GM23338 (cell line): ENCODE results near the gene PDCD1. TPM values are rescaled to one million over a fixed set of nuclear protein-coding genes. Genes with fewer than 3 reads are reported as not detected.

Source experiments
- EZH2phosphoT487 ChIP-seq: fragments of 200-600 bp; sonication (generic); IDR thresholded peaks from one replicate; pipeline ENCODE4 v1.8.1; 2018; ENCODE audit warnings: antibody characterized with exemption; ENCODE audit not compliant: unreplicated experiment
- NANOG ChIP-seq: IDR thresholded peaks from 2 replicates; pipeline ENCODE4 v1.6.1; 2016; ENCODE audit warnings: antibody characterized with exemption, borderline replicate concordance
- POLR2AphosphoS5 ChIP-seq: IDR thresholded peaks from 2 replicates; pipeline ENCODE4 v1.6.1; 2016; ENCODE audit warnings: antibody characterized with exemption, low read depth
- ZNF331 ChIP-seq: fragments of 250-450 bp; sonication (Bioruptor Pico); IDR thresholded peaks from 2 replicates; pipeline ENCODE4 v1.5.0; 2020; ENCODE audit warnings: low read depth, mild to moderate bottlenecking, moderate library complexity
- polyA plus RNA-seq: library from polyadenylated mRNA; unstranded; fragments of >200 nt; fragmentation: Nextera tagmentation; extraction: Ambion mirVana; gene quantifications from 2 replicates; pipeline ENCODE4 v1.2.1, GENCODE V29; 2016
- total RNA-seq: library from RNA; depleted of rRNA; stranded (reverse); fragments of >200 nt; shearing (Covaris generic); gene quantifications from 2 replicates; pipeline ENCODE4 v1.2.3, GENCODE V29; 2014
- TF ChIP-seq, protein P1 (sequence below): fragments of 250-450 bp; sonication (Bioruptor Pico); IDR thresholded peaks from 2 replicates; pipeline ENCODE4 v1.5.0; 2020; ENCODE audit warnings: mild to moderate bottlenecking, moderate library complexity
- TF ChIP-seq, protein P2 (sequence below), 2 experiments: fragments of 200-600 bp in 1 of 2; sonication (generic) in 1 of 2; conservative IDR thresholded peaks; 2 replicates each; pipeline versions ENCODE4 v1.5.1 to v1.6.1; 2016 to 2017; ENCODE audit warnings: antibody characterized with exemption in 2 of 2, low read depth in 2 of 2, mild to moderate bottlenecking in 2 of 2, moderate library complexity in 1 of 2
- TF ChIP-seq, protein P3 (sequence below): IDR thresholded peaks from one replicate; pipeline ENCODE4 v1.6.1; 2018; ENCODE audit warnings: antibody characterized with exemption; ENCODE audit not compliant: unreplicated experiment

The PDCD1 gene
- total and polyA plus RNA-seq, 2 experiments from 2014 or later: 0.34 to 0.38 TPM

DNA sequence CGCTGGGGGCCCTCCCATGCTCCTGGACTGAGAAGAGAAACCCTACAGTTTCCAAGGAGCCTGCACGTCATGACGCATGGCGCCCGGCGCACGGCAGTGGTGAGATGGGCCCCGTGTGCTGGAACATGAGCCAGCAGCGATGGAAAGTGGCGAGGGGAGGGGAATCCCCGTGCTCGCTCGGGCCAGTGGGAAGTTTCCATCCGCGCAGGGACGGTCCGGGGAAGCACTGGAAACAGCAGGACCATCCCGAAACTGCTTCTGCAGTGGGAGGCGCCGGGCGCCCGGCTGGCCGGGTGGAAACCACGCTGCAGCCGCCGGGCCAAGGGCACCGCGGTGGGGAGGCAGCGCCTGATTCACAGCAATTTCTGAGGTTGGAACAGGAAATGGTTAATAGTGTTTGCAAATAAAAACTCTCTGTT lies 4.9 kb upstream of the PDCD1 start (continued):
- TF ChIP-seq, protein P1, sequence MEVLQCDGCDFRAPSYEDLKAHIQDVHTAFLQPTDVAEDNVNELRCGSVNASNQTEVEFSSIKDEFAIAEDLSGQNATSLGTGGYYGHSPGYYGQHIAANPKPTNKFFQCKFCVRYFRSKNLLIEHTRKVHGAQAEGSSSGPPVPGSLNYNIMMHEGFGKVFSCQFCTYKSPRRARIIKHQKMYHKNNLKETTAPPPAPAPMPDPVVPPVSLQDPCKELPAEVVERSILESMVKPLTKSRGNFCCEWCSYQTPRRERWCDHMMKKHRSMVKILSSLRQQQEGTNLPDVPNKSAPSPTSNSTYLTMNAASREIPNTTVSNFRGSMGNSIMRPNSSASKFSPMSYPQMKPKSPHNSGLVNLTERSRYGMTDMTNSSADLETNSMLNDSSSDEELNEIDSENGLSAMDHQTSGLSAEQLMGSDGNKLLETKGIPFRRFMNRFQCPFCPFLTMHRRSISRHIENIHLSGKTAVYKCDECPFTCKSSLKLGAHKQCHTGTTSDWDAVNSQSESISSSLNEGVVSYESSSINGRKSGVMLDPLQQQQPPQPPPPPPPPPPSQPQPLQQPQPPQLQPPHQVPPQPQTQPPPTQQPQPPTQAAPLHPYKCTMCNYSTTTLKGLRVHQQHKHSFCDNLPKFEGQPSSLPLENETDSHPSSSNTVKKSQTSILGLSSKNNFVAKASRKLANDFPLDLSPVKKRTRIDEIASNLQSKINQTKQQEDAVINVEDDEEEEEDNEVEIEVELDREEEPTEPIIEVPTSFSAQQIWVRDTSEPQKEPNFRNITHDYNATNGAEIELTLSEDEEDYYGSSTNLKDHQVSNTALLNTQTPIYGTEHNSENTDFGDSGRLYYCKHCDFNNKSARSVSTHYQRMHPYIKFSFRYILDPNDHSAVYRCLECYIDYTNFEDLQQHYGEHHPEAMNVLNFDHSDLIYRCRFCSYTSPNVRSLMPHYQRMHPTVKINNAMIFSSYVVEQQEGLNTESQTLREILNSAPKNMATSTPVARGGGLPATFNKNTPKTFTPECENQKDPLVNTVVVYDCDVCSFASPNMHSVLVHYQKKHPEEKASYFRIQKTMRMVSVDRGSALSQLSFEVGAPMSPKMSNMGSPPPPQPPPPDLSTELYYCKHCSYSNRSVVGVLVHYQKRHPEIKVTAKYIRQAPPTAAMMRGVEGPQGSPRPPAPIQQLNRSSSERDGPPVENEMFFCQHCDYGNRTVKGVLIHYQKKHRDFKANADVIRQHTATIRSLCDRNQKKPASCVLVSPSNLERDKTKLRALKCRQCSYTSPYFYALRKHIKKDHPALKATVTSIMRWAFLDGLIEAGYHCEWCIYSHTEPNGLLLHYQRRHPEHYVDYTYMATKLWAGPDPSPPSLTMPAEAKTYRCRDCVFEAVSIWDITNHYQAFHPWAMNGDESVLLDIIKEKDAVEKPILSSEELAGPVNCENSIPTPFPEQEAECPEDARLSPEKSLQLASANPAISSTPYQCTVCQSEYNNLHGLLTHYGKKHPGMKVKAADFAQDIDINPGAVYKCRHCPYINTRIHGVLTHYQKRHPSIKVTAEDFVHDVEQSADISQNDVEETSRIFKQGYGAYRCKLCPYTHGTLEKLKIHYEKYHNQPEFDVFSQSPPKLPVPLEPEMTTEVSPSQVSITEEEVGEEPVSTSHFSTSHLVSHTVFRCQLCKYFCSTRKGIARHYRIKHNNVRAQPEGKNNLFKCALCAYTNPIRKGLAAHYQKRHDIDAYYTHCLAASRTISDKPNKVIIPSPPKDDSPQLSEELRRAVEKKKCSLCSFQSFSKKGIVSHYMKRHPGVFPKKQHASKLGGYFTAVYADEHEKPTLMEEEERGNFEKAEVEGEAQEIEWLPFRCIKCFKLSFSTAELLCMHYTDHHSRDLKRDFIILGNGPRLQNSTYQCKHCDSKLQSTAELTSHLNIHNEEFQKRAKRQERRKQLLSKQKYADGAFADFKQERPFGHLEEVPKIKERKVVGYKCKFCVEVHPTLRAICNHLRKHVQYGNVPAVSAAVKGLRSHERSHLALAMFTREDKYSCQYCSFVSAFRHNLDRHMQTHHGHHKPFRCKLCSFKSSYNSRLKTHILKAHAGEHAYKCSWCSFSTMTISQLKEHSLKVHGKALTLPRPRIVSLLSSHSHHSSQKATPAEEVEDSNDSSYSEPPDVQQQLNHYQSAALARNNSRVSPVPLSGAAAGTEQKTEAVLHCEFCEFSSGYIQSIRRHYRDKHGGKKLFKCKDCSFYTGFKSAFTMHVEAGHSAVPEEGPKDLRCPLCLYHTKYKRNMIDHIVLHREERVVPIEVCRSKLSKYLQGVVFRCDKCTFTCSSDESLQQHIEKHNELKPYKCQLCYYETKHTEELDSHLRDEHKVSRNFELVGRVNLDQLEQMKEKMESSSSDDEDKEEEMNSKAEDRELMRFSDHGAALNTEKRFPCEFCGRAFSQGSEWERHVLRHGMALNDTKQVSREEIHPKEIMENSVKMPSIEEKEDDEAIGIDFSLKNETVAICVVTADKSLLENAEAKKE (CRISPR knock-in tag): no peak
- no peak for TF ChIP-seq NANOG
- TF ChIP-seq, protein P2, sequence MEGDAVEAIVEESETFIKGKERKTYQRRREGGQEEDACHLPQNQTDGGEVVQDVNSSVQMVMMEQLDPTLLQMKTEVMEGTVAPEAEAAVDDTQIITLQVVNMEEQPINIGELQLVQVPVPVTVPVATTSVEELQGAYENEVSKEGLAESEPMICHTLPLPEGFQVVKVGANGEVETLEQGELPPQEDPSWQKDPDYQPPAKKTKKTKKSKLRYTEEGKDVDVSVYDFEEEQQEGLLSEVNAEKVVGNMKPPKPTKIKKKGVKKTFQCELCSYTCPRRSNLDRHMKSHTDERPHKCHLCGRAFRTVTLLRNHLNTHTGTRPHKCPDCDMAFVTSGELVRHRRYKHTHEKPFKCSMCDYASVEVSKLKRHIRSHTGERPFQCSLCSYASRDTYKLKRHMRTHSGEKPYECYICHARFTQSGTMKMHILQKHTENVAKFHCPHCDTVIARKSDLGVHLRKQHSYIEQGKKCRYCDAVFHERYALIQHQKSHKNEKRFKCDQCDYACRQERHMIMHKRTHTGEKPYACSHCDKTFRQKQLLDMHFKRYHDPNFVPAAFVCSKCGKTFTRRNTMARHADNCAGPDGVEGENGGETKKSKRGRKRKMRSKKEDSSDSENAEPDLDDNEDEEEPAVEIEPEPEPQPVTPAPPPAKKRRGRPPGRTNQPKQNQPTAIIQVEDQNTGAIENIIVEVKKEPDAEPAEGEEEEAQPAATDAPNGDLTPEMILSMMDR (conservative IDR thresholded peaks at IDR 0.05; ENCODE audit: low read depth in 2 of 2): no peak
- TF ChIP-seq ZNF331 (CRISPR knock-in tag): no peak
- TF ChIP-seq, protein P3, sequence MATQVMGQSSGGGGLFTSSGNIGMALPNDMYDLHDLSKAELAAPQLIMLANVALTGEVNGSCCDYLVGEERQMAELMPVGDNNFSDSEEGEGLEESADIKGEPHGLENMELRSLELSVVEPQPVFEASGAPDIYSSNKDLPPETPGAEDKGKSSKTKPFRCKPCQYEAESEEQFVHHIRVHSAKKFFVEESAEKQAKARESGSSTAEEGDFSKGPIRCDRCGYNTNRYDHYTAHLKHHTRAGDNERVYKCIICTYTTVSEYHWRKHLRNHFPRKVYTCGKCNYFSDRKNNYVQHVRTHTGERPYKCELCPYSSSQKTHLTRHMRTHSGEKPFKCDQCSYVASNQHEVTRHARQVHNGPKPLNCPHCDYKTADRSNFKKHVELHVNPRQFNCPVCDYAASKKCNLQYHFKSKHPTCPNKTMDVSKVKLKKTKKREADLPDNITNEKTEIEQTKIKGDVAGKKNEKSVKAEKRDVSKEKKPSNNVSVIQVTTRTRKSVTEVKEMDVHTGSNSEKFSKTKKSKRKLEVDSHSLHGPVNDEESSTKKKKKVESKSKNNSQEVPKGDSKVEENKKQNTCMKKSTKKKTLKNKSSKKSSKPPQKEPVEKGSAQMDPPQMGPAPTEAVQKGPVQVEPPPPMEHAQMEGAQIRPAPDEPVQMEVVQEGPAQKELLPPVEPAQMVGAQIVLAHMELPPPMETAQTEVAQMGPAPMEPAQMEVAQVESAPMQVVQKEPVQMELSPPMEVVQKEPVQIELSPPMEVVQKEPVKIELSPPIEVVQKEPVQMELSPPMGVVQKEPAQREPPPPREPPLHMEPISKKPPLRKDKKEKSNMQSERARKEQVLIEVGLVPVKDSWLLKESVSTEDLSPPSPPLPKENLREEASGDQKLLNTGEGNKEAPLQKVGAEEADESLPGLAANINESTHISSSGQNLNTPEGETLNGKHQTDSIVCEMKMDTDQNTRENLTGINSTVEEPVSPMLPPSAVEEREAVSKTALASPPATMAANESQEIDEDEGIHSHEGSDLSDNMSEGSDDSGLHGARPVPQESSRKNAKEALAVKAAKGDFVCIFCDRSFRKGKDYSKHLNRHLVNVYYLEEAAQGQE: no peak
- TF ChIP-seq EZH2phosphoT487: no peak
- TF ChIP-seq POLR2AphosphoS5: no peak
